GOT3 (cell line): ENCODE results near the gene TMEM271.
"Not testable (repeated sequence)": the region's sequence is repeated elsewhere in the genome, so short reads cannot be mapped to it uniquely, and the experiment has no call there.

Experiments used
- DNase-seq: peaks from one replicate; lab custom pipeline; 2025; ENCODE audit warnings: mixed read lengths; lab: John Stamatoyannopoulos, UW

TMEM271 gene

DNA sequence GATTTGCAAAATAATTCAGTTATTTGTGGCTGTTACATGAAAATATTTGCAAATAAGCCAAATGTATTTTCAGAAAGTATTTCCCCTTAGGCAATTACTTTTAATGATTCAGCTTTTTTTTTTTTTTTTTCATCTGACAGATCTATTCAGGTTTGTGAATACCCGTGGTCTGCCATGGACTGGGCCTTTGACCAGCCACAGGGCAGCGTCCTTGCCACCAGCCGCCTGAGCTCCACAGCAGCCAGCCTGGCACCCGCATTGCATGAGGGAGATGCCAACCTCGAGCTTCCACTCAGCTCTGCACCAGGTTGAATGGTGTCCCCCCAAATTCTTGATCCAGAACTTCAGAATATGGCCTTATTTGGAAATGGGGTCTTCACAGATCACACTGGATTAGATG, 14.7 kb downstream of the TMEM271 start:
- DNase-seq = no peak

GRCh38 chr4:560731-561291, 15.3 kb downstream of the TMEM271 start:
- no peak for DNase-seq

- DNase-seq = no peak
Observed at GRCh38 chr4:560061-560460, 16.0 kb downstream of the TMEM271 start.

GRCh38 chr4:555566-556275, 20.4 kb downstream of the TMEM271 start:
- DNase-seq = no peak

- DNase-seq = not testable (repeated sequence)
Observed at GRCh38 chr4:554793-555320, 21.2 kb downstream of the TMEM271 start.

DNA sequence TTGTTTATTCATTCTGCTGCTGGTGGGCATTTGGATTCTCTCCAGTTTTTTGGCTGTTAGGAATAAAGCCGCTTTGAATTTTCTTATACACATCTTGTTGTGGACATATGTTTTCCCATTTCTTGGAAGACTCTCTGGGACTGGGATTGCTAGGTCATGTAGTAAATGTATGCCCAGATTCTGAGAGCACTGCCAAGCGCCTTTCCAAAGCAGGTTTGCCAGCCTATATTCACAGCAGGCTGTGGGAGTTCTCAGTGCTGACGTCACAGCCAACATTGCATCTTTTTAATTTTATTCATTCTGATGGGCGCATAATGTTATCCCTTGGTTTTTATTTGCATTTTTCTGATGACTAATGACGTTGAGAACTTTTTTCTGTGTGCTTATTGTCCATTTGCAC, 24.1 kb downstream of the TMEM271 start:
- DNase-seq = no peak

GRCh38 chr4:550268-550667, 25.8 kb downstream of the TMEM271 start:
- not testable (repeated sequence) for DNase-seq

GRCh38 chr4:548976-549375, 27.1 kb downstream of the TMEM271 start:
- no peak for DNase-seq

DNA sequence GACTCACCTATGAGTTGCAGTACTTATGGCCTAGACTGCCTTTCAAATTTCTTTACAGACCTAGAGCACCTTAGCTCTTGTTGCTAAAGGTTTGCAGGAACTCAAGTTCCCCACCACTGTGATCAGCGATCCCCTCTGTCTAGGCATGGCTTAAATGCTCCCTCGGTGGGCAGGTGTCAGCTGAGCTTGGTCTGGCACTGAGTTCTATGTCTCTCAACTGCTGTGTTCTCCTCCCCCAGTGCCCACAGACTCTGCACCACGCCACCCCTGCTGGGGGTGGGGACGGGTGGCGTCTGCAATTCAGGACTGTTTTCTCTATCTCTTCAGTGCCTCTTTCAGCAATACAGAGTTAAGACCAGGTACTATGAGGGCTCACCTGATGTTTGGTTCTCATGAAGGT, 30.5 kb downstream of the TMEM271 start:
- no peak for DNase-seq

GRCh38 chr4:544386-545105, 31.5 kb downstream of the TMEM271 start:
- DNase-seq = no peak

DNA sequence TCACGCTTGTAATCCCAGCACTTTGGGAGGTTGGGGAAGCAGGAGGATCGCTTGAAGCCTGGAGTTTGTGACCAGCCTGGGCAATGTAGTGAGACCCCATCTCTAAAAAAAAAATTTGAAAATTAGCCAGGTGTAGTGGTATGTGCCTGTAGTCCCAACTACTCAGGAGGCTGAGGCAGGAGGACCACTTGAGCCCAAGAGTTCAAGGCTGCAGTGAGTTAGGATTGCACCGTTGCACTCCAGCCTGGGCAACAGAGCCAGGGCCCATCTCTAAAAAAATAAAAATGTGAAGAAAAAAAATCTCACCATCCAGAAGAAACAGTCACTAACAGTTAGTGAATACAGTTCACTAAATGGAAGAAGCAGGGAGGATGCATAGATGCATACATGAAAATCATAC, 34.8 kb downstream of the TMEM271 start:
- no peak for DNase-seq

DNA sequence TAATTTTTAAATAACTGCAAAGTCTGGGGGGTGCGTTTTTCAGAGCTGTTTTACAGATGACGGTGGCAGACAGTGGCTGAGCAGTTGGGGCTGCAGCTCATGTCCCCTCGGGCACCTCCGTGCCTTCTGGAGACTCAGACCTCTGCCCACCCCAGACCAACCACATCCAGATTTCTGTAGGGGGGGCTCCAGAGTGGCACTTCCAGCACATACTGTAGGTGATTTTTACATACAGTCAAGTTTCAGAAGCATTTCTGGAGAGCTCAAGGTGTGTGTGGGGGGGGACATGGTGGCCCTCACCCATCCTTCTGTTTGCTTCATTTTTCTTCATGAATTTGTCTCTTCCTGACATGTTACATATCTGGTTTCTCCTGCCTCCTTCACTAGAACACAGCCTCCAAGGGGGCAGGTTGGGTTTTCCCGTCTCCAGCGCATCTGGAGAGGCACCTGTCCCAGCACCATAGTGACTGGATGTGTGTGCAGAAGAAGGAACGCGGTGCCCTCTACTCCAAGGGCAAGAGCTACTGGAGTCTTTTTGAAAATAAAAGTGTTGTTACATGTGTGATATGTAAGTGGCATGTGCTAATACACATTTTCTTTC, 37.5 kb downstream of the TMEM271 start:
- DNase-seq = no peak

GRCh38 chr4:537436-538264, 38.4 kb downstream of the TMEM271 start:
- no peak for DNase-seq

DNA sequence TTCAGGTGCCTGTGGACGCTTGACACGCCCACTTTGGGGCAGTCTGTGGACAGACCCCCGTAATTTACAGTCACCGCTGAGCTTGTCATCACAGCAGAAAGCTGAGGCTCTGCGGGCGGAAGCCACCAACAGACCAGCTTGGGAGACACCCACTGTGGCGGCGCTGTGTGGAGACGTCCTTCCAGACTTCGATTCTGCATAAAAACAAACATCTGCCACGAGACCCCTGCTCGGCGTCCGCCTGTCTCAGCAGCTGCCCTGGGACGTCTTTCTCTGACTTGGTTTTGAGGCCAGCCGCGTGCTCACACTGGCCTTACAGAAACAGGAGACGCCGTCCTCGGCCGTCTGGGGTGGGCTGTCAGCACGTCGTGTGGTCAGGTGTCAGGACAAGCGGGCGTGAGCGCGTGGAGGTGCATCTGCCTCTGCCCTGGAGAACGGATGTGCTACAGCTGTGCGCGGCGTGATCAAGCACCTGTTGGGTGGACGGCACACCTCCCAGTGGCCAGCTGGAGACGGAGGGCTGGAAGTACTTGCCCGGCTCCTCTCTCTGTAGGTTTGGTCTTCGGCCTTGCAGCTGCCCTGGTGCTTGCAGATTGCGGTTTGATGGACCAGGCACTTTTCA, 39.6 kb downstream of the TMEM271 start:
- no peak for DNase-seq

GRCh38 chr4:535924-536281, 40.2 kb downstream of the TMEM271 start:
- no peak for DNase-seq

DNA sequence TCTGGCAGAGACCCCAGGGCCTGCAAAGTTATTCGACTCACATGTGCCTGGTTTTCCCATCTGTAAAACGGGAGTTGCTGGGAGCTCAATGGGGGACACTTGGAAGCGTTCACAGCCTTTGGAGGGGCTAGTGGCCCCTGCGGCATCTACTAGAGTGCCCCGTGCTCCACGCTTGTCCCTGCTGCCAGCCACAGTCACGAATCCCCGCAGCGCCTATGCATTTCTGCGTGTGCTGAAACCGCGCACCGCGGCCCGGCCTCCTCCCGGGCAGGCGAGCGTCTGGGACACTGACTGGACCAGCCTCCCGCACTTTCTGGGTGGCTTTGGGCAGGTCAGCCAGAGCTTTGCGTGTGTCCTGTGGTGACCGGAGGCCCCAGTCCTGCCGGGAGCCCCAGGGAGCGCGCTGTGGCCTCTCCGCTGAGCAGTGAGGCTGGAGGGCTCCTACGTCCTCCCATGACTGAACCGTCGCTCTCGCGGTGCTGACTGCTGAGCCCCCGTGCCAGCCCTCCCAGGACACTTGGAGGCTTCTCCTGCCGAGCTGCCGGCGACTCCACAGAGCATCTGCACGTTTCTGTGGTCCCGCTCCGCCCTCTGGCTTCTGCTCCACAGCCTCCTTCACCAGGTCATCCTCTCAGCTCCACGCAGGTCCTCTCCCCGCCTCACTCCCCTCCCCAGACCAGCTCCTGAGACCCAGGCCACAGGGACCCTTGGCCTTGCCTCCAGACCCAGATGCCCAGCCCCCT, 40.7 kb downstream of the TMEM271 start:
- no peak for DNase-seq

- no peak for DNase-seq
Observed at GRCh38 chr4:534576-535151, 41.4 kb downstream of the TMEM271 start.

DNA sequence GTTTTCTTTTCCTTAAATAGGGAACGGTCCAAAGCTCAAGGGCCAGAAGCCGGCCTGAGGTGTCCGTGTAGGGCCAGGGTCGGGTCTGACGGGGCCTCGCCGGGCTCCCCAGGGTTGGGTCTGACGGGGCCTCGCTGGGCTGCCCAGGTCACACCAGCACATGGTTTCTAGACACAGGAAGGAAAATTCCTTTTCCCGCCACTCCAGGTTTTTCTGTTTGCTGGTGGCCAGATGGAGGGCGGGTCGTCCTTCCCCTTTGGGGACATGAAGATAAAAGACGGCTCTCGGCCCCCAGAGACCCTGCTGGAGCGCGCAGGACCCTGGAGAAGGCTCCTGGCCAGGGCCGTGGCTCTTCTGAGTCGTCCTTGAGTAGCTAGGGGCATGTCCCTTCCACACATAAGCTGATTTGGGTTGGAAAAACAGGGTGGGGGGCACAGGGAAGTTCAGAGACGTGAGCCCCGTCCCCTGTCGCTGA, 42.0 kb downstream of the TMEM271 start:
- DNase-seq = no peak

- DNase-seq = no peak
Observed at GRCh38 chr4:533318-534100, 42.6 kb downstream of the TMEM271 start.
